Ramos (cell line): ENCODE data around the gene NOX4.
"Not testable (repeated sequence)": the region's sequence is repeated elsewhere in the genome, so short reads cannot be mapped to it uniquely, and the experiment has no call there.

Experiments
- in situ Hi-C: fragments of 300-500 bp; cut with MboI; formaldehyde crosslinking; loops from one replicate; pipeline ENCODE4 v1.14.3; 2022; ENCODE audit warnings: low sequenced_read_pairs; ENCODE audit not compliant: unreplicated experiment

The NOX4 gene

DNA sequence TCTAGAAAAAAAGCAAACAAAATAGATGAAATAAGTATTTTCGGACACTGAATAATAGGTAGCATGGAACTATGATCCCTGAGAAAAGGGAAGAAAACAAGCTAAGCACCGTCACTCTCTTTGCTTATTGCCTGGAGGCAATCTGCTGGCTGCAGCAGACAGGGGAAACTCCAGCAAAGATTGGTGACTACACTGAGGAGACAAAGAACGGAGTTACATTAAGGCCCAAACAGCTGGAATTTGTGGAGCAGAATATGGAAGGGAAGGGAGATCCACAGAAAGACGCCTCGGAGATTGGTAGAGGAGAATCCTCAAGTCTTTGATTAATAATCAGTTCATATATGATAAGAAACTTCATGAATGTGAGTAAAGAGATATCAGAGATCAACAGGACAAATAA lies 163.3 kb downstream of the NOX4 start:
- in situ Hi-C loops = no loop called here

DNA sequence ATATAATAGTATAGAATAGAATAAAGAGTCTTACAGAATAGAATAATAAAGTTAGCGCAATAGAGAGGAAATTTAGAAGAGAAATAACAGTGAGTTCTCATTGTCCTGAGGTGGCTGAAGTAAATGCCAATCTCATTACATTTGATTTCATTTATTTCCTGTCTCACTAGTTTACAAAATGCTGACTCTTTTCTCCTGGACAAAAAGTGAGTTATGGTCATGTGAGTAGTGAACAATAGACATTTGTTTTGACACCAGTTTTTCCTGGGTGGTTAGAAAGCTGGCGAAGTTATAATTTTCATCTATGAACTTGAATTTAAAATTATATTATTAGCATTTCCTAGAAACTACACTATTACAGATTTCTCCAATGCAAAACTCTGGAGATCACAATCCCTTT lies 169.8 kb downstream of the NOX4 start:
- in situ Hi-C loops = no loop called here

GRCh38 chr11:89310607-89311006 lies 180.6 kb downstream of the NOX4 start:
- in situ Hi-C loops = not testable (repeated sequence)

DNA sequence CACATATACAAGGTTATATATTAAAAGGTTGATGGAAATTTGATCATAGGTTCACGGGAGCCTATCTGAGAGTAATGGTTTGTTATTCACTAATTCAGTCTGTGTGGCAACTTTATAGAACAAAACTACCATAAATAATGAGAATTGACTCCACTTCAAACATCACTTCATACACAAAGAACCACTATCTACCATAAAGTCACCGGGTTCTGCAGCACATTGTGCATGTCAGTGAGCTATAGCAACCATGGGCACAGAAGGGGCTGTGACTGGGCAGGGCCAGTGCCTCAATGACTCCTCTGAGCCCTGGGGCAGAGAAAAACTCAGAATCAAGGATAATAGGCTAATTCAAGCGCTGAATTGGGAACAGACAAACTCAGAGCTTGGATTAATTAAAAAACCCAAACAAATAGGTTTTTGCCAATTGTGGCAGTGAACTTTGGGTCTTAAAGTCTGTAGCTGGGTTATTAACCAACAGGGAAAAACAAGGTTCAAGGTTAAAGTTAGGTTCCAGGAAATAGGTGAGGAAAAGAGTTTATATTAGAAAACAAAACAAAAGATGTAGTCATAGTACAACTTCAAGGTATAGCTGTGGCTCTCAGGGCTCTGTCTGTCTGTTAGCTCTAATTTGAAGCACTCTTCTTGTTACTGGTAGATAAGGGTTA lies 181.7 kb downstream of the NOX4 start:
- in situ Hi-C loops = not testable (repeated sequence)

DNA sequence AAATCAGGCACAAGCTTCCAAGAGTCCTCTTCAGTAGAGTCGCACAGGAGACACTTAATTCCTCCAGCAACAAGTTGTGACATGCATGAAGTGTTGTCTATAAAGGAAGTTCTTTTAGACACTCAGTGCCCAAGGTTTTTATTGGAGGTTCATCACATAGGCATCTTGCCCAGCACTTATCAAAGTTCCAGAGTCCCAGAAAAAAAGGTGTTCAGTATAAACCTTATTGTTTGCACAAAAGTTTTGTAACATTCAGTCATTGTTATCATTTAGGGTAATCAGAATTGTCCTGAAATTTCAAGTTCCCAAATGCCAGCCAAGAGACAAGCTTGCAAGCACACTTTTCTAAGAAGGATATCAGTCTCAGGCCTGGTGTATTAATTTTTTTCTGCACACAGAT lies 182.9 kb downstream of the NOX4 start:
- in situ Hi-C loops = not testable (repeated sequence)

DNA sequence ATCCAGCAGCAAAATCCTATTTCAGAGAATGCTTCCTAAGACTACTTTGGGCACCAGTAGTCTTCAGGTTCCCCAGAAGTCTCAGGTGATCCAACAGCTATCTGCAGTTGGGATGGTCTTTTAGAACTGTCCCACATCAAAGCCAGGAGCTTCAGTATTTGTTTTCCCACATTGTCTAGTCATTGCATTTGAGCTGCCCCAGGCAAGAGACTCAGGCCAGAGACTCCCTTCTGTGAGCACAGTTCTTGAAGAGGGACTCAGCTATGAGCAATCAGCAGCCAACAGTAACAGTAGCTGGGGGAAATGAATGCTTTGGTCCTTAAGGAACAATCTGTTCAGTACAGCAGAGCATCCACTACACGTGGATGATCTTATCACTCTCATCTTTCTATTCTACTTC lies 188.1 kb downstream of the NOX4 start:
- in situ Hi-C loops = not testable (repeated sequence)

DNA sequence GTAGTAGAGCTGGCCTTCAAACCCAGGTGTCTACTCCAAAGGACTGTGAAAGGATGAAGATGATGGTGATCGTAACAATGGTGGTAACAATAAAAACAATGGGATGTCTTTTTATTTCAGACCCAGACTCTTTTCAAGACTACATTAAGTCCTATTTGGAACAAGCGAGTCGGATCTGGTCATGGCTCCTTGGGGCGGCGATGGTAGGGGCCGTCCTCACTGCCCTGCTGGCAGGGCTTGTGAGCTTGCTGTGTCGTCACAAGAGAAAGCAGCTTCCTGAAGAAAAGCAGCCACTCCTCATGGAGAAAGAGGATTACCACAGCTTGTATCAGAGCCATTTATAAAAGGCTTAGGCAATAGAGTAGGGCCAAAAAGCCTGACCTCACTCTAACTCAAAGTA lies 196.2 kb downstream of the NOX4 start:
- in situ Hi-C loops = not testable (repeated sequence)

DNA sequence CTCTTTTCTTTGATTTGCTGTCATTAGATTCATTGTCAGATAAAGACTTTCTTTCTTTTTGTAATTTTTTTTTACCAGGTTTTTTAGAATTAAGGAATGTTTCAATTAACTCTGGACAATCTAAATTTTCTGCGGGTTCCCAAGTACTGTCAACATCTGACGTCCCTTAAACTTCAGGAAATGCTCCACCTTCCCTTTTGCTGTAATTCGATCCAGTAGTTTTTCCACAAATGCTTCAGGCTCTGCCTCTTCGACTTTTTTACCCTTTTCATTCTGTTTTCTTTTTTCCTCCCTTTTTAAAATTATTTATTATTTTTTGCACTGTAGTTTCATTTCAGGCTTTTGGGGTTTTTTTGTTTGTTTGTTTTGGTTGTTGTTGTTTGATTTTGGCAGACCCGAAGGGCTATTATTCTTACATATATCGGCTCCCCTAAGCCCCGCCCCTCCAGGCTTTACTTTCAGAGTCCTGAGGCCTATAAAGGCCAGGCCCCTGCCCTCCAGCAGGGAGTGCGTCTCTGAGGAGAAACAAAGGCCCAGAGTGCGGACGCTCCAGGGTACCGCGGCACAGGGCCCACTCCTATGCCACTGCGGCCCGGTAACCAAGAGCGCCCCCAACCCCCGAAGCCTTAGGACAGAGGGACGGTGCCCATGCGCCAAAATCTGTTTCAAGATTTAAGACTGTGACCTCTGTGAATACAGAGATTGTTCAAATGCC lies 197.1 kb downstream of the NOX4 start:
- in situ Hi-C loops = no loop called here

DNA sequence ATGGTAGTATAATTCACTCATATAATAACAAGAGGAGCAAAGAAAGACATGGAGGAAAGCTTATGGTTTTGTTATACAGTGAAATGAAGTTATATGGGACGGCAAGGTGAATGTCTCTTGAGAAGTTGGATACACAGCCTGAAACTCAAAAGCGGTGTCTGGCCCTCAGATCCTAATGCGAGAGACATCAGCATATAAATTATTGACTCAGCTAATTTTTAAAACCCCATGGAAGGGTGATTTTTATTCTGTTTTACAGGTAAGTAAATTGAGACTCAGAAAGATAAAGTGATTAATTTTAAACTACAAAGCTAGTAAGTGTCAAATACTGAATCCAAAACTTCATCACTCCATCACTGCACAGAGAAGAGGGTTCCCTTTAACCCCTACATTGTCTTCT lies 203.2 kb downstream of the NOX4 start:
- in situ Hi-C loops = not testable (repeated sequence)

DNA sequence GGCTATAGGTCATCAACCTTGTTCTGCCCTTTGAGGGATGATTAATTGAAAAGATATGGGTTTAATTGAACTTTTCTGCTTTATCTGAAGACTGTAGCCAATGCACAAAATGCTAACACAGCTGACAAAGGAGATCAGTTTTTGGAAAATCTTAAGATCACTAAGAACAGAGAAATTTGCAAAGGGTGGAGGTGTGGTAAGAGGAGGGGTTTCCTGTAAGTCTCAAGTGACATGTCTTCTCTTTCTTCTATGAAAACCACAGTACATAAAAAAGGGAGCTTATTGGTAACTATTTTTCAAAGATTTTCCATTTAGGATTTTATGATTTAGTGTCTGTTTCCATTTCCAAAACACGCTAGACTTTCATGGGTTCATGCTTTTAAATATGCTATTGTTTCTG lies 204.6 kb downstream of the NOX4 start:
- in situ Hi-C loops = not testable (repeated sequence)

GRCh38 chr11:89281032-89281677 lies 210.0 kb downstream of the NOX4 start:
- in situ Hi-C loops = not testable (repeated sequence)

- in situ Hi-C loops = no loop called here
These were observed 212.0 kb downstream of the NOX4 start for GRCh38 chr11:89279176-89279575.

- in situ Hi-C loops = no loop called here
These were observed 215.2 kb downstream of the NOX4 start for GRCh38 chr11:89275966-89276365.
